Vagina (tissue), 2 donors: ENCODE results near the gene MYOC. TPM values are rescaled to one million over a fixed set of nuclear protein-coding genes. Genes with fewer than 3 reads are reported as not detected.

Experiments used
- DNase-seq, 2 donors: peaks; one replicate each; pipeline ENCODE4 v3.0.0-alpha.2; 2017; ENCODE audit errors: extremely low spot score in 2 of 2
- H3K27ac ChIP-seq: fragments of 200-600 bp; sonication (generic); one replicate; pipeline ENCODE4 v1.5.1; 2019
- H3K27me3 ChIP-seq: fragments of 200-600 bp; sonication (generic); one replicate; pipeline ENCODE4 v1.5.1; 2019
- H3K36me3 ChIP-seq, 2 donors: fragments of 200-600 bp; sonication (generic); one replicate each; pipeline ENCODE4 v1.5.1; 2017 to 2019
- H3K4me1 ChIP-seq: fragments of 200-600 bp; sonication (generic); one replicate; pipeline ENCODE4 v1.5.1; 2019
- H3K4me3 ChIP-seq, 2 donors: fragments of 200-600 bp; sonication (generic); 1 replicate in 1 of 2; 2 replicates in 1 of 2; pipeline ENCODE4 v1.5.1; 2016 to 2019
- H3K9me3 ChIP-seq: fragments of 200-600 bp; sonication (generic); one replicate; pipeline ENCODE4 v1.5.1; 2019
- CTCF ChIP-seq, 3 experiments: fragments of 450-650 bp in 2 of 3; fragments of 200-600 bp in 1 of 3; sonication (generic) in 1 of 3; IDR thresholded peaks; one replicate each; pipeline ENCODE4 v1.5.1; 2017 to 2019; ENCODE audit warnings: antibody characterized with exemption in 3 of 3, mild to moderate bottlenecking in 2 of 3, moderate library complexity in 2 of 3
- POLR2A ChIP-seq, 2 donors: fragments of 450-650 bp; IDR thresholded peaks; one replicate each; pipeline ENCODE4 v1.6.1; 2017; ENCODE audit warnings: antibody characterized with exemption in 2 of 2, mild to moderate bottlenecking in 2 of 2, moderate library complexity in 2 of 2
- POLR2AphosphoS5 ChIP-seq, 2 donors: sonication (generic); formaldehyde crosslinking; IDR thresholded peaks; one replicate each; pipeline ENCODE4 v1.9.0; 2017; ENCODE audit warnings: antibody characterized with exemption in 2 of 2, mild to moderate bottlenecking in 2 of 2, low read depth in 1 of 2; ENCODE audit not compliant: insufficient read depth in 1 of 2
- intact Hi-C: fragments of 100-400 bp; cut with DNase I; formaldehyde crosslinking; loops from one replicate; pipeline ENCODE4 v1.15.1; 2023
- total RNA-seq: library from RNA; depleted of rRNA; stranded (reverse); fragments of >200 nt; gene quantifications from one replicate; pipeline ENCODE4 v1.2.3, GENCODE V29; 2016

The MYOC gene
- total RNA-seq, 1 donor from 2014 or later = 19.4 TPM

- no peak for DNase-seq
- intact Hi-C loops = no loop called here
- TF ChIP-seq CTCF (IDR thresholded peaks at IDR 0.05) (no peak), POLR2AphosphoS5 (IDR thresholded peaks at IDR 0.05; ENCODE audit: insufficient read depth in 1 of 2, low read depth in 1 of 2) (no peak), POLR2A (IDR thresholded peaks at IDR 0.05) (no peak)
- H3K27me3 ChIP-seq = no peaks in the 10 kb centered on the region
- H3K9me3 ChIP-seq = no peaks in the 10 kb centered on the region
- no peak overlapping the region for H3K4me3 ChIP-seq
- no peaks in the 10 kb centered on the region for H3K36me3 ChIP-seq
- H3K27ac ChIP-seq = no peak overlapping the region
- no peaks in the 10 kb centered on the region for H3K4me1 ChIP-seq
Observed at GRCh38 chr1:171676823-171677222, 24.3 kb upstream of the MYOC start.

GRCh38 chr1:171674431-171675405 lies 22.2 kb upstream of the MYOC start:
- Histone ChIP-seq H3K4me1 (no peaks in the 10 kb centered on the region), H3K9me3 (no peaks in the 10 kb centered on the region), H3K4me3 (no peak overlapping the region), H3K27me3 (no peaks in the 10 kb centered on the region), H3K36me3 (no peaks in the 10 kb centered on the region), H3K27ac (peak overlapping the region; percentile 66)
- intact Hi-C loops = no loop called here
- no peak for DNase-seq
- TF ChIP-seq POLR2AphosphoS5 (IDR thresholded peaks at IDR 0.05; ENCODE audit: insufficient read depth in 1 of 2, low read depth in 1 of 2) (peak in 1 of 2 donors; percentile 39), POLR2A (IDR thresholded peaks at IDR 0.05) (no peak)

- intact Hi-C loops = no loop called here
- H3K4me1 ChIP-seq = no peaks in the 10 kb centered on the region
Observed at GRCh38 chr1:171670739-171671138, 18.3 kb upstream of the MYOC start.

GRCh38 chr1:171668372-171668771 lies 15.9 kb upstream of the MYOC start:
- H3K27ac ChIP-seq = no peak overlapping the region
- H3K4me1 ChIP-seq = no peaks in the 10 kb centered on the region
- TF ChIP-seq POLR2A (IDR thresholded peaks at IDR 0.05) (no peak), CTCF (IDR thresholded peaks at IDR 0.05) (no peak), POLR2AphosphoS5 (IDR thresholded peaks at IDR 0.05; ENCODE audit: insufficient read depth in 1 of 2, low read depth in 1 of 2) (no peak)
- no peaks in the 10 kb centered on the region for H3K36me3 ChIP-seq
- H3K9me3 ChIP-seq = no peaks in the 10 kb centered on the region
- no peaks in the 10 kb centered on the region for H3K27me3 ChIP-seq
- no peak for DNase-seq
- H3K4me3 ChIP-seq = no peak overlapping the region
- intact Hi-C loops = no loop called here

More at GRCh38 chr1:171670739-171671138, 18.3 kb upstream of the MYOC start:
- TF ChIP-seq POLR2AphosphoS5 (IDR thresholded peaks at IDR 0.05; ENCODE audit: insufficient read depth in 1 of 2, low read depth in 1 of 2) (no peak), POLR2A (IDR thresholded peaks at IDR 0.05) (no peak), CTCF (IDR thresholded peaks at IDR 0.05) (no peak)
- no peaks in the 10 kb centered on the region for H3K36me3 ChIP-seq
- no peak for DNase-seq
- H3K27ac ChIP-seq = no peak overlapping the region
- no peaks in the 10 kb centered on the region for H3K9me3 ChIP-seq
- H3K27me3 ChIP-seq = no peaks in the 10 kb centered on the region
- no peak overlapping the region for H3K4me3 ChIP-seq

- TF ChIP-seq POLR2A (IDR thresholded peaks at IDR 0.05) (no peak), POLR2AphosphoS5 (IDR thresholded peaks at IDR 0.05; ENCODE audit: insufficient read depth in 1 of 2, low read depth in 1 of 2) (no peak), CTCF (IDR thresholded peaks at IDR 0.05) (no peak)
- Histone ChIP-seq H3K4me3 (no peak overlapping the region), H3K27me3 (no peaks in the 10 kb centered on the region), H3K27ac (no peak overlapping the region), H3K36me3 (no peaks in the 10 kb centered on the region), H3K9me3 (no peaks in the 10 kb centered on the region), H3K4me1 (no peaks in the 10 kb centered on the region)
- no peak for DNase-seq
- intact Hi-C loops = no loop called here
Observed at GRCh38 chr1:171666114-171666769, 13.8 kb upstream of the MYOC start.
